DND-41 (cell line): Measurements from ENCODE around the gene TOMM6.

ENCODE experiments used
- EZH2 ChIP-seq: IDR thresholded peaks from 3 replicates; pipeline ENCODE4 v1.6.1; 2012; ENCODE audit warnings: borderline replicate concordance, low read depth, mild to moderate bottlenecking, moderate library complexity, low read length, inconsistent platforms; ENCODE audit not compliant: severe bottlenecking
- TF ChIP-seq, protein P1 (sequence below): IDR thresholded peaks from 2 replicates; pipeline ENCODE4 v1.5.1; 2012; ENCODE audit warnings: borderline replicate concordance, low read length, moderate library complexity, mild to moderate bottlenecking; ENCODE audit not compliant: poor library complexity, severe bottlenecking; ENCODE audit errors: extremely low read depth

DNA sequence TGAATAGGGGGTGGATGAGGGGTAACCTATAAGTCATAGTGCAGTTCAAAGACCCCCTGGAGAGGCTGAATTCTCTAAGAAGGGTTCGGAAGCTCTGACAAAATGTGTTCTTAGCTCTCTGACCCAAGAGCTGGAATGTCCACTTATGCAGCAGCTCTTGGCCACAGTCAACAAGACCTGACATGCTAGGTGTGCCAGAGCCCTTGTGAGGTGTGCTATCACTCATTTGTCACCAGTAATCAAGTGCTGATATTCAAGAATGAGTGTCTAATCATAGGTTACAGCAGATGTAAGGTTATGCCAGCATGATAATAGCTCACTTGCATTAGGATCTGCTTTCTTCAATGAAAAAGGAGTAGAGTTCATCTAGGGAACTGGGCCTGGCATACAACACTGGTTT lies 28.1 kb downstream of the TOMM6 start:
- TF ChIP-seq, protein P1, sequence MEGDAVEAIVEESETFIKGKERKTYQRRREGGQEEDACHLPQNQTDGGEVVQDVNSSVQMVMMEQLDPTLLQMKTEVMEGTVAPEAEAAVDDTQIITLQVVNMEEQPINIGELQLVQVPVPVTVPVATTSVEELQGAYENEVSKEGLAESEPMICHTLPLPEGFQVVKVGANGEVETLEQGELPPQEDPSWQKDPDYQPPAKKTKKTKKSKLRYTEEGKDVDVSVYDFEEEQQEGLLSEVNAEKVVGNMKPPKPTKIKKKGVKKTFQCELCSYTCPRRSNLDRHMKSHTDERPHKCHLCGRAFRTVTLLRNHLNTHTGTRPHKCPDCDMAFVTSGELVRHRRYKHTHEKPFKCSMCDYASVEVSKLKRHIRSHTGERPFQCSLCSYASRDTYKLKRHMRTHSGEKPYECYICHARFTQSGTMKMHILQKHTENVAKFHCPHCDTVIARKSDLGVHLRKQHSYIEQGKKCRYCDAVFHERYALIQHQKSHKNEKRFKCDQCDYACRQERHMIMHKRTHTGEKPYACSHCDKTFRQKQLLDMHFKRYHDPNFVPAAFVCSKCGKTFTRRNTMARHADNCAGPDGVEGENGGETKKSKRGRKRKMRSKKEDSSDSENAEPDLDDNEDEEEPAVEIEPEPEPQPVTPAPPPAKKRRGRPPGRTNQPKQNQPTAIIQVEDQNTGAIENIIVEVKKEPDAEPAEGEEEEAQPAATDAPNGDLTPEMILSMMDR, result no peak
- no peak for TF ChIP-seq EZH2
